SK-N-MC (cell line): ENCODE data around the gene OLFML2A.

ENCODE experiments used
- EZH2 ChIP-seq: fragments of 200-600 bp; sonication (generic); IDR thresholded peaks from one replicate; pipeline ENCODE4 v1.6.1; 2017; ENCODE audit warnings: antibody characterized with exemption
- FOXP2 ChIP-seq: optimal IDR thresholded peaks from 2 replicates; pipeline ENCODE3; 2011; ENCODE audit warnings: mild to moderate bottlenecking, moderate library complexity; ENCODE audit not compliant: insufficient read depth; ENCODE audit errors: extremely low read length, control extremely low read depth
- POLR2AphosphoS5 ChIP-seq: IDR thresholded peaks from 2 replicates; pipeline ENCODE4 v1.6.1; 2012; ENCODE audit warnings: mild to moderate bottlenecking, low read depth, low read length, borderline replicate concordance

- TF ChIP-seq POLR2AphosphoS5, result no peak
- no peak for TF ChIP-seq EZH2
- no peak for TF ChIP-seq FOXP2
These were observed 77.2 kb downstream of the OLFML2A start for GRCh38 chr9:124854161-124854560.
